ENCODE measurements around the gene IL7R. TPM values are rescaled to one million over a fixed set of nuclear protein-coding genes. Genes with fewer than 3 reads are reported as not detected.

Gene IL7R
- total and polyA plus RNA-seq, 12 donors: 1.2 to 14.7 (median 7.5) TPM

DNA sequence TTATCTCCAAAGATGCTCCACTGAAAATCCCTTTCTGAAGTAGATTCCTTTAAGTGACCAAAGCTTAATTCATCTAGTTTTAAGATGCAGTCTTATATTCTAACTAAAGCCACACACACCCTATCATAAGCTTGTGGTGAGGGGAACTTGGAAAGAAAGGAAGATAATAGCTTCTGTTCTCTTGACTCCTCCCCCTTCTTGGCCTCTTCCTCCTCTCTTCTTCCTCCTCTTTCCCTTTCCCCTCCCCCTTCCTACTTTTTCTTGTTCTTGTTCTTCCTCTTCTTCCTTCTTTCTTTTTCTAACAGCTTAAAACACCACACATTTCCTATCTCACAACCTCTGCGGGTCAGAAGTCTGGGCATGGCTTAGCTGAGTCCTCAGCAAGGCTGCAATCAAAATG lies 23.5 kb downstream of the IL7R start:
- Histone ChIP-seq H3K9me3 (replicated peaks in 1 of 3) (no peaks in the 10 kb centered on the region), H3K27ac (no peak overlapping the region), H3K36me3 (replicated peaks in 1 of 2) (no peaks in the 10 kb centered on the region), H3K4me3 (no peak overlapping the region), H3K4me1 (replicated peaks in 1 of 2) (no peaks in the 10 kb centered on the region), H3K27me3 (no peaks in the 10 kb centered on the region)
- intact Hi-C loops (cut with DNase I): no loop called here
- TF ChIP-seq CTCF (IDR thresholded peaks at IDR 0.05): no peak
- TF ChIP-seq POLR2A (IDR thresholded peaks at IDR 0.05): no peak
- WGBS, 4 donors: 77 to 100% (median 86%) methylated on average over 1 of the region's 1 CpG
- no peak for DNase-seq

DNA sequence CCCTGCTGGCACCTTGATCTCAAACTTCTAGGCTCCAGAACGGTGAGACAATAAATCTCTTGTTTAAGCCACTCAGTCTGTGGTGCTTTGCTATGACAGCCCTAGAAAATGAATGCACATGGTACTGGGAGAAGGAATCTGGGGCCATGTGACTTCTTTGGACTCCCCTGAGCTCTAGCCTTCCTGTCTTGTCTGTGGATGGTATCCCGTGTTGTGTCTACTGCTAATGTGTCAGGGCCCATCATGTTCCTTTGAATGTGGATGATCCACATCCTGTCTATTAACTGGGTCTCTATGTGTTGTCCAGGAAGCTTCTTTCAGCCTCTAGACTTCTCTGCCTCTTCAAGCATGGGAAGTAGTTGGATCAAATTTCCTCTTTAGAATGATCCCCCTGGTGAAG lies 25.1 kb downstream of the IL7R start:
- Histone ChIP-seq H3K36me3 (replicated peaks in 1 of 2) (no peaks in the 10 kb centered on the region), H3K27ac (no peak overlapping the region), H3K4me3 (no peak overlapping the region), H3K4me1 (replicated peaks in 1 of 2) (no peaks in the 10 kb centered on the region), H3K9me3 (replicated peaks in 1 of 3) (no peaks in the 10 kb centered on the region), H3K27me3 (no peaks in the 10 kb centered on the region)
- intact Hi-C loops (cut with DNase I): no loop called here
- WGBS, 4 donors: 55 to 80% (median 67%) methylated on average over 2 of the region's 2 CpGs
- DNase-seq: no peak
- TF ChIP-seq POLR2A (IDR thresholded peaks at IDR 0.05): no peak
- TF ChIP-seq CTCF (IDR thresholded peaks at IDR 0.05): no peak

- intact Hi-C loops (cut with DNase I): no loop called here
Measured at GRCh38 chr5:35884191-35884769, 27.6 kb downstream of the IL7R start.

DNA sequence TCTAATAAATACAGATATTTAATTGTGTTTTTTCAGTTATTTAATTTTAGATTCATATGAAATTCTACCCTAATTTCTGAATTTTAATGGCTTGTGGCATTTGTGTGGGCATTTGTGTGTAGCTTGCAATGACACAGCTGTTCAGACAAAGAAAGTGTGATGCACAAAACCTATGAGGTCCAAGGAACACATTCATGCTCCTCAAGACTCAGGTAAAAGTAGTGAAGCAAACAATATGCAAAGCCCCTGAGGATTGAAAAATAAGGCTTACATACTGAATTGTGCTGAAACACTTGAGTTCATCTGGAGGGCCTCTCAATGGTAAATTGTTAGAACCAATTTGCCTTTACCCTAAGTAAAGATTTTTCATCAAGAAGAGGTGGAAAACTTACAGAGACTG lies 28.1 kb downstream of the IL7R start:
- Histone ChIP-seq H3K27me3 (no peaks in the 10 kb centered on the region), H3K9me3 (replicated peaks in 1 of 3) (no peaks in the 10 kb centered on the region), H3K36me3 (replicated peaks in 1 of 2) (no peaks in the 10 kb centered on the region), H3K27ac (no peak overlapping the region), H3K4me3 (no peak overlapping the region), H3K4me1 (replicated peaks in 1 of 2) (no peaks in the 10 kb centered on the region)
- DNase-seq: no peak
- intact Hi-C loops (cut with DNase I): no loop called here
- TF ChIP-seq POLR2A (IDR thresholded peaks at IDR 0.05) (no peak), CTCF (IDR thresholded peaks at IDR 0.05) (no peak)

More at GRCh38 chr5:35884191-35884769, 27.6 kb downstream of the IL7R start:
- H3K36me3 ChIP-seq (replicated peaks in 1 of 2): no peaks in the 10 kb centered on the region
- no peaks in the 10 kb centered on the region for H3K27me3 ChIP-seq
- no peak for TF ChIP-seq POLR2A (IDR thresholded peaks at IDR 0.05)
- TF ChIP-seq CTCF (IDR thresholded peaks at IDR 0.05): no peak
- H3K27ac ChIP-seq: no peak overlapping the region
- no peaks in the 10 kb centered on the region for H3K9me3 ChIP-seq (replicated peaks in 1 of 3)
- no peak overlapping the region for H3K4me3 ChIP-seq
- no peak for DNase-seq
- WGBS, 4 donors: 67 to 78% (median 75%) methylated on average over 1 of the region's 1 CpG
- no peaks in the 10 kb centered on the region for H3K4me1 ChIP-seq (replicated peaks in 1 of 2)
